Measurements from ENCODE around the gene HAO1. TPM values are rescaled to one million over a fixed set of nuclear protein-coding genes. Genes with fewer than 3 reads are reported as not detected.
"Not testable (repeated sequence)": the region's sequence is repeated elsewhere in the genome, so short reads cannot be mapped to it uniquely, and the experiment has no call there.

HAO1 gene
- total RNA-seq, 4 donors from 2014 or later, result 0.53 to 1.1 TPM; not detected in 2

DNA sequence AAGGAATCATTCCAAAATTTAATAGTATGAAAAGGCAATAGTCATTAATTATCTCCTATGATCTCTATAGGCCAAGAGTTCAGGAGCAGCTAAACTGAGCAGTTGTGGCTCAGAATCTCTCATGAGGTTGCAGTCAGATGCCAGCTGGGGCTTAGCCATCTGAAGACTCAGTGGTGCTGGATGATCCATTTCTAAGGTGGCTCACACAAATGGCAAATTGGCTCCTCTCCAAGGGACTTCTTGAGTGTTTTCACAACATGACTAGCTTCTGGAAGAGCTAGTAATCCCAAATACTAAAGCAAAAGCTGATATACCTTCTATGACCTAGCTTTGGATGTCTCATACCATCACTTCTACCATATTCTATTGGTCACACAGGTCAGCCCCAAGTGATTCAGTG, 104.2 kb downstream of the HAO1 start:
- H3K27me3 ChIP-seq, result no peaks in the 10 kb centered on the region
- no peak overlapping the region for H3K27ac ChIP-seq
- H3K4me3 ChIP-seq, result no peak overlapping the region
- H3K4me1 ChIP-seq, result no peaks in the 10 kb centered on the region
- TF ChIP-seq POLR2A (IDR thresholded peaks at IDR 0.05), result no peak
- TF ChIP-seq, protein P1, sequence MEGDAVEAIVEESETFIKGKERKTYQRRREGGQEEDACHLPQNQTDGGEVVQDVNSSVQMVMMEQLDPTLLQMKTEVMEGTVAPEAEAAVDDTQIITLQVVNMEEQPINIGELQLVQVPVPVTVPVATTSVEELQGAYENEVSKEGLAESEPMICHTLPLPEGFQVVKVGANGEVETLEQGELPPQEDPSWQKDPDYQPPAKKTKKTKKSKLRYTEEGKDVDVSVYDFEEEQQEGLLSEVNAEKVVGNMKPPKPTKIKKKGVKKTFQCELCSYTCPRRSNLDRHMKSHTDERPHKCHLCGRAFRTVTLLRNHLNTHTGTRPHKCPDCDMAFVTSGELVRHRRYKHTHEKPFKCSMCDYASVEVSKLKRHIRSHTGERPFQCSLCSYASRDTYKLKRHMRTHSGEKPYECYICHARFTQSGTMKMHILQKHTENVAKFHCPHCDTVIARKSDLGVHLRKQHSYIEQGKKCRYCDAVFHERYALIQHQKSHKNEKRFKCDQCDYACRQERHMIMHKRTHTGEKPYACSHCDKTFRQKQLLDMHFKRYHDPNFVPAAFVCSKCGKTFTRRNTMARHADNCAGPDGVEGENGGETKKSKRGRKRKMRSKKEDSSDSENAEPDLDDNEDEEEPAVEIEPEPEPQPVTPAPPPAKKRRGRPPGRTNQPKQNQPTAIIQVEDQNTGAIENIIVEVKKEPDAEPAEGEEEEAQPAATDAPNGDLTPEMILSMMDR (IDR thresholded peaks at IDR 0.05), result no peak
- H3K9me3 ChIP-seq, result no peaks in the 10 kb centered on the region
- H3K36me3 ChIP-seq, result no peaks in the 10 kb centered on the region
- DNase-seq, result no peak

- H3K4me3 ChIP-seq, H3K36me3 ChIP-seq, H3K4me1 ChIP-seq, H3K27me3 ChIP-seq, H3K27ac ChIP-seq, DNase-seq, H3K9me3 ChIP-seq: not testable (repeated sequence)
Measured at GRCh38 chr20:7834441-7834840, 105.8 kb downstream of the HAO1 start.

Small RNA genes lying within 50 kb of the gene (small RNA-seq; reads per million reads assigned to genes)
- gene AL021879.1, result 0 reads per million in 2 donors

Other genes starting within 250 kb of the HAO1 start
- gene TMX4, start 79.3 kb upstream of the HAO1 start, total RNA-seq, result 10 to 100 TPM; 12.9 to 26.6 (median 17.0) TPM
- 10 to 100 TPM in 2 of 4 donors, 1 to 10 TPM in 2; 7.2 to 28.1 (median 9.6) TPM for gene PLCB1, start 191.8 kb upstream of the HAO1 start, total RNA-seq